NCI-H510A (cell line): ENCODE results near the gene PDCD4.

Experiments used
- DNase-seq: peaks from one replicate; lab custom pipeline; 2025; lab: John Stamatoyannopoulos, UW

PDCD4 gene

DNA sequence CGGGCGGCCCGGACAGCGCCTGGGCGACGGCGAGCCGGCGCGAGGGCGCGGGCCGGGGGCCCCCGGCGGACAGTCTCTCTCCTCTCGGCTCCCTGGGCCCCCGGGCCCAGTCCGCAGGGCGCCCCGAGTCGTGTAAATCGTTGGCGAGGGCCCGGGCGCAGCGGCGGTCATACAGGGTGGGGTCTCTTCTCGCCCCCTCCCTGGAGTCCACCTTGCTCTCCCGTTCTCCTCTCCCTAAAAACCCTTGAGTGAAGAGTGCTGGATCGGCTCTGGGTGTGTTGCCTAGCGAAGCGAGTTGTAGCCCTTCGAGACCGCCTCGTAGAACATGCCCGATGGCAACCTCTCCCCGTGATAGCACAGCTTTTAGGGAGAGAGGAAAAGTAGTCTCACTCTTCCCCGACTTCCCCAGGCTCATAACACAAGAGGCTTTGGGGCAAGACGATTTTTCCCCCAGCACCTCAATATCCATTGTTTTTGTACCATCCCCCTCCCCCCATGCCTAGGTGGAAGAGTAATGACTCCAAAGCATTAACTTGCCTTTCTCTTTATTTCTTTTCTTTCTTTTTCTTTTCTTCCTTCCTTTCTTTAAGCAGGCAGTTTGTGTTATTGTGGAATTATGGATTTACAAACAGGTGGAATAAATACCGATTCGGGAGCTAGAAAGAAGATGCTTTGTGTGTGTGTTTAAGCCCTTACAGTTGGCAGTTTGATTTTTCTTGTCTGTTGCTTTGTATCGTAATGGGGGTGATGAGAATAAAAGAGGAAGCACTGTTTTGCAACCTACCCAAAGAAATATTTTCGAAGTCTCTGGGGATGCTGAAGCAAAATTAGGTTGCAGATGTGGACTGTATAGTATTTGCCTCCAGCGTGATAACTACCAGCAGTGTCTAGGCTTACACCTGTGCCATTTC, 48.5 kb downstream of the PDCD4 start:
- DNase-seq = peak; percentile 62

DNA sequence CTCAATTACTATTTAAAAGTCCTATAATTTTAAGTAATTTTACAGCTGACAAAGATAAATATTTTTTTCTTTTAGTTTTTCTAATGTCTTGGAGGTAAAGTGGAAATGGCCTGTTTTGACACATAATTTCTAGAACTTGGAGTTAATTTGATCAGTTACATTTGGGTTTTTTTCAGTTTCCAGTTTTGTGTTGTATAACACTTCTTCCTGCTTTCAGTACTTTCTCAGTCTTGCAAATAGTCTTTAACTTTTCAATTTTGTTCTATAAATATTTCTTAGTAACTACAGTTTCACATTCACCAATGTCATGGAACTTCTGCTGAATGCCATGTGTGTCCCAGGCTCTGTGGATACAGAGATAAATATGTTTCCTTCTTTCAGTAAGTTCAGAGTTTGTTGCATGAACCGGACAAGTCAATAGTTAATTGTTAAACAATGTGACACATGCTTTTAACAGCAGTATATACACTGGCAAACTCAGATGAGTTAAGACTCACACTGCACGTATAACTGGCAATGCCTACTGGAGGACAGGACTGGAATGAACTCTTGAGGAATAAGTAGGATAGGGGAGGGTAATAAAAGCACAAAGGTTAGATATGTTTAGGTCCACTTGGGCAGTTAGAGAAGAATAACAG, 52.2 kb downstream of the PDCD4 start:
- no peak for DNase-seq

DNA sequence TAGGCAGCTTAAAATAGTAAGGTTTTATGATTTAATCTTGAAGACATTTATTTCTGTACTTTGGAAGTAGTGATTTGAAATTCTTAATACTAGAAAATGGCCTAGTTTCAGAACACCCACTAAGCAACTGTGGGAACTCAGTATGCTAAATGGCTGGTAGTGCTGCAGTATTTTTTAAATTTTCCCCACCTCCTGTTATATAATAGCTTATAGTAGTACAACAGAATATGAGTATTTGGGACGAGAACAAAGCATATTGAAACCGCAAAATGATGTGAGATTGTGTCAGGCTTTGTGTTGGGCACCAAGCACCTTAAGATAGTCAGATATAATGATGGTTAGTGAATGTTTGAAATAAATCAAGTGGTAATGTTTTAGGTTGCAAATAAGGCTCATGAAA, 55.7 kb downstream of the PDCD4 start:
- no peak for DNase-seq

DNA sequence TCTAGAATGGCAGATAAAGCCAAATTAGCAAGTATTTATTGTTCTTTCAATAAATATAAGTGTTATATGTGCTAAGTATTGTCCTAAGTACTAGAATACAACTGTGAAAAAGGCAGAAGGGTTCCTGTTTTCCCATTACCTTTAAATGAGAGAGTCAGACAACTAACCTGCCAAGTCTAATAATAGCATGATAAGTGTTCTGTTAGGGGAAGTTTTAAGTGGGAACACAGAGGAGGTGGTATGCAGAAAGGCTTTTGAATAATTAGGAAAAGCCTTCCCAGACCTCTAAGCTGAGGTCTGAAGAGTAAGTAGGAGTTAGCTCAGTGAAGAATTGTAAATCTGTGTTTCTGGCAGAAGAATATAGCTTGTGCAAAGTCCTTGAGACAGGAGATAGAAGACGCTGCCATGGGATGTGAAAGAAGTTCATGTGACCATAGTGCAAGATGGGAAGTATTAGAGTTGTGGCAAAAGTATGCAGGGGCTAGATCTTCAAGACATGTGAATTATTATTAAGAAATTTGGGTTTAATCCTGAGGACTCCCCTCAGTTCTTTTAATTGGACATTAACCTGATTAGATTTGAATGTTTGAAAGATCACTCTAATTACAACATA, 60.1 kb downstream of the PDCD4 start:
- DNase-seq = no peak

DNA sequence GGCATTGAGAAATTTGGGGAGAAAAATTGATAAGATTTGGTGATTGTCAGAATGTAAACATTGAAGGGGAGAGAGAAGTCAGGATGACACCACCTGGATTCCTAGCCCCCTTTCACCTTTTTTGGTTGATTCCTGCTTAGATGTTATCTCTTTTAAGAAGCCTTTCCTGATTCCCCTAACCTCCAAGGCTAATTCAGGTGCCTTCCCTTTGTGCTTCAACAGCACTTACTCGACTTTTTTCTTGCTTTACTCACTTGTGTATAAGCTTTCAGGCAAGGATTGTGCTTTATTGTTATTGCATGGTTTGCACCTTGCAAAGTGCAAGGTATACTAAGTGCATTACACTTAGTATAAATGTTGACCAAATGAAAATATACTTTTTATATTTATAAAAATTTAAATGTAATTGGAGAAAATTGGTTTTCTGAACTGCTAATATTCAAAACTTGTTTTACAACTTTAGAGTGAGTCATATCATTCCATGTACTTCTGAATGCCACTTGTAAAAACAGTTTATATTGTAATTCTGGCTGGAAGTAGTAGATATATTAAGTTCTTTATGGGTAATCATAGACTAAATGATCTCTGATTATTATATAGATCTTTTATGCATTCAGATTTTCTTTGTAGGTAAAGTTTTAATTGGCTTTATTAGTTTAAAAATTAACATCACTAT, 60.9 kb downstream of the PDCD4 start:
- DNase-seq = no peak

DNA sequence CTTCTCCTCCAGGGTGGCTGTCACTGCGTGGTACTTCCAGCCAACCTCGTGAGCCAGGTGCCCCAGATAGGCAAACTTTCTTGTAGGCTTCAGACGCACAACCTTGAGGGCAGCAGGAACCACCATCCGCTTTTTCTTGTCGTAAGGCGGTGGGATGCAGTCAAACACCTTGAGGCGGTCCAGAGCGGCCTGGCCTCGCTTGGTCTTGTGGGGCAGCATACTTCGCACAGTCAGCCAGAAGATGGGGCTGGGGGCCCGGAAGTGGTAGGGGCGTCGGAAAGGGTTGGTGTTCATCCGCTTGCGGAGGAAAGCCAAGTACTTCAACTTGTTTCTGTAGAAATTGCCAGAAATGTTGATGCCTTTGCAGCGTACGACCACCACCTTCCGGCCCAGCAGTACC, 65.0 kb downstream of the PDCD4 start:
- DNase-seq = no peak

DNA sequence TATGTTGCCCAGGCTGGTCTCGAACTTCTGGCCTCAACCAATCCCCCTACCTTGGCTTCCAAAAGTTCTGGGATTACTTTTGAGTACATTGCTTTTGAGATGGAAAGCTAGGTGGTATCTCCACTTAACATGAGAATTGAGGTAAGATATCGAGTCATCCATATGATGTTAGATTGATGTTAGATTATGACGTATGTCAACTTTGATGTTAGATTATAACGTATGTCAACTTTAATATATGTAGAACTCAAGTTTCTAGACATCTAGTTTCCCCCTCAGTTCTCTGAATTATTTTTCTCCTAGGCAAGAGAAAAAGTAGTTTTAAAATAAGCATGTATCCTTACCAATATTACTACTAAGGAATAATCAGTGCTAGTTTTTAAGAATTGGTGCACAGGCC, 67.7 kb downstream of the PDCD4 start:
- no peak for DNase-seq

DNA sequence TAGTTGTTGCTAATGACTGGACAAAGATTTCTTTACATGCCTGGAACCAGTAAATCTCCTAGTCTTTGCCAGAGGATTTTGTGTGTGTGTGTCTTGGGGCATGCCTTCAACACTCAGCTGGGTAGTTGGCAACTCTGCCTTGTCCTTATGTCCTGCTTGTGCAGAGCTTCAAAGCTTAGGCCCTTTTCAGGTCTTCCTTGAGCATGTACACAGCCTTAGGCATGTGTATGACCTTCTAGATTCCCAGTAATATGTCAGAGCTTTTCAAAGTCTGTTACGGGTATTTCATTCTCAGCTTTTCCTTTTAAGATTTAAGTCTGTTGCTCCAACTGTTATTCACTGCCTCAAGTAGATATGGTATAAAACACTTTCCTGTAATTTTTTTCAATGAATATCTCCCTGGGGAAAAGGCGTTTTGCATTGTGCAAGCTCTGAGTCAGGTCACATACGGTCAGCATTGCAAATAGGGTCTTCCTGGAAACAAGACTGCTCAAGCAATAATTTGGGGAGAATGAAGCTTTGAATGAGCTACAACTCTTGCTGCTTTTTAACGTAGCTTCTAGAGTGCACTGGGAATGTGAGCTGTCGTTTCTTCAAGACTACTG, 73.2 kb downstream of the PDCD4 start:
- DNase-seq = no peak

DNA sequence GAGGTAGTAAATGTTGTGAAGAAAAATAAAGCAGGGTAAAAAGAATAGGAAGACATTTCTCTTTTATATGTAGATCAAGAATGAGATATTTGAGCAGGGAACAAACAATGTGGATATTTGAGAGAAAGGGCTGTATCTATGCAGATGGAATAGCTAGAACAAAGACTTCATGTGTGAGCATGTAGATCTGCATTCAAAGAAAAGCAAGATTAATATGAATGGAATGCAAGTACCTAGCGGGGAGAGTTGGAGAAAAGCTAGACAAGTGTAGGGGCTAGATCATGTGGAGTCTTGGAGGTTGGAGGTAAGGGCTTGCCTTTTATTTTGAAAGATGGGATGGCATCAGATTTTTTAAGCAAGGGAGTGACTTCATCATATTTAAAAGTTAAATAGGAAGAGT, 74.8 kb downstream of the PDCD4 start:
- no peak for DNase-seq

DNA sequence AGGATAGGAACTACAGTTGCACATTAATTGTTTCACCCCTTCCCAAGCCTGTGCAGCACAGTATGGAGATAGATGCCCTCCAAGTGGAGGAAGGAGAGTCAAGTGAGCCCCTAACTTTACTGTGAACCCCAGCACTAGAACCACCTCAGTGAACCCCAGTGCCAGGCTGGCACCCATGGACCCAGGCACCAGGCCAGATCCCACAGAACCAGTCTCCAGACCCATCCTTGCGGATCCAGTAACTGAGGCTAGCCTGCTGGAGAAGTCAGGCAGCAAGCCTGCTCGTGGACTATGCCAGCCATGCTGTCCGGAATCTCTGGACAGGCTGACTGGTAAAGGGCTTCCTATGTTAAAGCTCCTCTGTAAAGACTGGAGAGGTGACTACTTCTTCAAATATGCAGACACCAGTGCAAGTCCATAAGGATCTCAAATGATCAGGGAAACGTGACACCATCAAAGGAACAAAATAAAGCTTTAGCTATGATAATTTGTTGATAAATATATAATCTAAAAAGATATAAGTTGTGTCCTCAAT, 75.4 kb downstream of the PDCD4 start:
- DNase-seq = no peak
